GM18867 (cell line): Measurements from ENCODE around the gene MYH14.
"Not testable (repeated sequence)": the region's sequence is repeated elsewhere in the genome, so short reads cannot be mapped to it uniquely, and the experiment has no call there.

Experiments used
- ATAC-seq: cut with Tn5 transposase; IDR thresholded peaks from one replicate; pipeline ENCODE4 v1.9.1; 2021; ENCODE audit warnings: mild to moderate bottlenecking, moderate library complexity; ENCODE audit not compliant: unreplicated experiment

The MYH14 gene

GRCh38 chr19:50330365-50331078 lies 127.1 kb downstream of the MYH14 start:
- peak; percentile 32 for ATAC-seq

- no peak for ATAC-seq
Observed at GRCh38 chr19:50331221-50331993, 128.0 kb downstream of the MYH14 start.

DNA sequence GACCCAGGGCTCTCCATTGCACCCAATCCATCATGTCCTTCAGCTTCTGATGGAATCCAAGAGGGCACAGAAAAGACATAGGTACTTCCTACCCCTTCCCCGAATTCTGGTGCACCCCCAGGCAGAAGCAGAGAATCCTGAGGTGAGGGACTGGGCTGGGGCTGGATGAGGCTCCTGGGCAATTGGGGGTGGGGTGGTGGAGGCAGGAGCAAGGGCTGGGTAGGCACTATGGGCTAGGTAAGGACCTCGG lies 128.5 kb downstream of the MYH14 start:
- ATAC-seq: no peak

DNA sequence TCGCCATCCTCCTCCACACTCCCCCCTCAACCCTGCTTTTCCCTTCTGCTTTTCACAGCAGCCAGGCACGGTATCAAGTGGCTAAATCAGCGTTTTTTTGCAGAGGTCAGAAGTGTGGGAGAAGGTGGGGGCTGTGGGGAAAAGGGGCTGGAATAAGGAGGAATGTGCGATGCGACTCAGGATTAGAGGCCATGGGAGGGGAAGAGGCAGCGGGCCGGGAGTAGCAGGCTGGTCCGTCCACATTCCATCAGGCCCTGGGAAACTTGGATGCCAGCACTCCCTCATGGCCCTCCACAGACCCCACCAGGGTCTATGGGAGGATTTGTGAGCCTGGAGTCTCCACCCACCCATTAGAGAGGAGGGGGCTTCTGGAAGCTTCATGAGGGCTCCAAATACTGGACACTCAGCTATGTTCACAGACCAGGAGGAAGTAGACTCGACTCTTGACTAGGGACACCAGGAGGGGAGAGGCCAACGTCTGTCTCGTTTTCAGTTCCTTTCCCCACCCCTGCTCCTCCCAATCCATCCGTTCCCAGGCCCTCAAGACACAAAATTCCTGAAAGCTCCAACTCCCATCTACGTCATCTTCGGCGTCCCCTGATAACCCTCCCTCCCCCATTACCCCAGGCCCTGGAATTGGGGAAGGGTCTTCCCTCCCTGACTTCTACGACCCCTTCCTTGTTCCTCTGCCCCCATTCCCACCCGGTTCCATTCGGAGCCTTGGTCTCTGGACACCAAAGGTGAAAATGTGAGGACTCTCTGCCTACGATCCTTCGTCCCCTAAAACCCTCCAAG lies 129.0 kb downstream of the MYH14 start:
- no peak for ATAC-seq

DNA sequence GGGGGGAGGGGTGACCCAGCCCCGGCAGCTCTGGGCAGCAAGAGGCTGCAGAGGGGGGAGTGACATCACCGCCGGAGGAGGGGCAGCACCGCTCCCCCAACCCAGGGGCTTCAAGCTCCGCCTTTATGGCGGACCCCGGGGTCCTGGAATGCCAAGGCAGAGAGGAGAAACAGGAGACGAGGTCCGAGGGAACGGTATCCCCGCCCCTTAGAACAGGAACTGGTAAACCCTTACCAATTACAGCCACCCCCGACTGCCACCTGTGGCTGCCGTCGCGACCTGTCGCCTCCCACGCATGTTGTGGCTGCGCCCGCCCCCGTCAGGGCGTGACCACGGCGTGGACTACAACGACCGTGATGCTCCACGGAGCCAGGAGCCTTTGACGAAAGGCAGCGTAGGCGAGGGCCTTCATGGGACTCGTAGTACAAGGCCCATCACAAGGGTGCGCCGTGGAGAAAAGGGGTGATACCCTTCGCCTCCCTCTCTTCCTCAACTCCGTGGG lies 129.9 kb downstream of the MYH14 start:
- ATAC-seq: peak; percentile 44

DNA sequence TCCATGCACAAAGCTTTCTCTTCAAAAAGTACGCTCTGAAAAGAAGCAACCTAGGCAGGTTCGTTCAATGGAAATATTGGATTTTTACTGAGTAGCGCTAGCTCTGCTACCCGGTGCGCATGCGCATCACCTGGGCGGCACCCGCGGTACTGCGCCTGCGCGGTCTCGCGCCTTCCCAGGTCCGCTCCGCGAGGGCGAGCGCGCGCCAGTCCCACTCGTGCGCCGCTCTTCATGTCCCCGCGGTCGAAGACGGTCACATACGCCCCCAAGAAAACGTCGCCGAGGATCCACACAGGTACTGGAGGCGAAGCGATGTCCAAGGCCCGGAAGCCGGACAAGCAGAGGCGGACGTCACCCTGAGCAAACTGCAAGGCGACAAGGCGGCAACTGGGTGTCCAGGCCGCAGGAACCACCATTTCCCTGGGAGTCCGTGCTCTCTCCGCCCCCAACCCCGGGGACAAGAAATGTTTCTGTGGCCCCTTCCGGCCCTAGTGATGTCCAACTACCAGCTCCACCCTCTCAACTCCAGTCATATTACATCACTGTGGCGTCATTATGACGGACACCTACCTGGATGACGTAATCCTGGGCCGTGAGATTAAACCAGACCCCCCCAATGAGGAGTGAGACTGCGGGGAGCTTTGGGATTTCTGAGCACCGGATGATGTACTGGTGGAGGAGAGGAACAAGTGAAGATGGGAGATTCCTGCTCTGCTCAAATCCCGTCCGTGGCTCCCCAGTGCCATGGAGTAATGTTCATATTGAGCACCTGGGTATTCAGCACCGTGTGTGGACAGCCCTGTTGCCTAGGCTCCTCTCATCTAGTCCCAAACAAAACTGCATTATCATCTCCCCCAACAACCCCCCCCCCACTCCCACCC lies 130.6 kb downstream of the MYH14 start:
- peak; percentile 22 for ATAC-seq

- no peak for ATAC-seq
Observed at GRCh38 chr19:50334741-50335421, 131.5 kb downstream of the MYH14 start.

DNA sequence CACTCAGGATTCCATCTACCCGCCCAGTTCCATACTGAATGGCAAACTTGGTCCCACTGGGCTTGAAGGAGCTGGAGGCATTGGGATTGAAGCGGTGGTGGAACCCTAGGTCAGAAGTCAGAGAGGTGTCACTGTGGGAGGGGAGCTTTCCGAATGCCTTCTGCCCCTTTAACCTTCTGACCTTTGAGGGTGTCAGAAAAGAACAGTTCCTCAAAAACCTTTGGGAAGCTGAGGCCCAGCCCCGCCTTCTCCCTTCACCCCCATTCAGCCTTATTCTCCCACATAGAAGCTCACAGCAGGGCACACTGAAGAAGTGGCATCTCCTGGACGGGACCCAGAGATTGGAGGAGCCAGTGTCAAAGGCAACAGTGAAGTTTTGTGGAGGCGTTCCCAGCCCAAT lies 133.6 kb downstream of the MYH14 start:
- ATAC-seq: not testable (repeated sequence)

DNA sequence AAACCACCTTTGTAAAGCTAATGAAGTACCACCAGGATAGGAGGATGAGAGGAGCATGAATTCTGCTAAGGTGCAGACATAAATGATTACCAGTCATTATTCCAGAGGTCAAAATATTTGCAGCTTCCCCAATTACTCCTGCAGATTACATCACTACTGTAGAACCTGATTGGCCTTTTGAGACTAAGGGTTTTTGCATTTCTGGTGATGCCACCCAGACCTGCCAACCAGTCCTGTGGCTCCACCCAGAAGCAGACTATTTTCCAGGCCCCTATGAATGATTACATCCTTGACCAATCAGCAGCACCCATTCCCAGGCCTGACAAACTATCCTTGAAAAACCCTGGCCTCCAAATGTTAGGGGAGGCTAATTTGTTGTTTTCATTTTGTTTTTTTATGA lies 136.9 kb downstream of the MYH14 start:
- ATAC-seq: no peak

DNA sequence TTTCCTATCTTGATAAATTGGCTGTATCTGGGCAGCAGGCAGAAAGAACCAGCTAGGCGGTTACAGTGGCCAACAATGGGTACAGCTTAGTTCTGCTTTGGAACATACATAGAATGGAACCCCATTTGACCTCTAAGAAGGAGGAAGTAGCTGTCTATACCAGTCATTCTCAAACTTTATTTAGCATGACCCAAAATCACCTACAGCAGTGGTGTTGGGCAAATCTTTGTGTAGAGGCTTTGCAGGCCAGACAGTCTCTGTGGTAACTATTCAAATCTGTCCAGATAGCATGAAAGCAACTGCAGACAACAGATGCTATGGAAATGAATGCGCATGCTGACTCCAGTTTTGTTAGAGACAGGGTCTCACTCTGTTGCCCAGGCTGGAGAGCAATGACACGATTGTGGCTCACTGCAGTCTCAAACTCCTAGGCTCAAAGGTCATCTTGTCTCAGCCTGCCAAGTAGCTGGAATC lies 137.7 kb downstream of the MYH14 start:
- ATAC-seq: peak; percentile 58

DNA sequence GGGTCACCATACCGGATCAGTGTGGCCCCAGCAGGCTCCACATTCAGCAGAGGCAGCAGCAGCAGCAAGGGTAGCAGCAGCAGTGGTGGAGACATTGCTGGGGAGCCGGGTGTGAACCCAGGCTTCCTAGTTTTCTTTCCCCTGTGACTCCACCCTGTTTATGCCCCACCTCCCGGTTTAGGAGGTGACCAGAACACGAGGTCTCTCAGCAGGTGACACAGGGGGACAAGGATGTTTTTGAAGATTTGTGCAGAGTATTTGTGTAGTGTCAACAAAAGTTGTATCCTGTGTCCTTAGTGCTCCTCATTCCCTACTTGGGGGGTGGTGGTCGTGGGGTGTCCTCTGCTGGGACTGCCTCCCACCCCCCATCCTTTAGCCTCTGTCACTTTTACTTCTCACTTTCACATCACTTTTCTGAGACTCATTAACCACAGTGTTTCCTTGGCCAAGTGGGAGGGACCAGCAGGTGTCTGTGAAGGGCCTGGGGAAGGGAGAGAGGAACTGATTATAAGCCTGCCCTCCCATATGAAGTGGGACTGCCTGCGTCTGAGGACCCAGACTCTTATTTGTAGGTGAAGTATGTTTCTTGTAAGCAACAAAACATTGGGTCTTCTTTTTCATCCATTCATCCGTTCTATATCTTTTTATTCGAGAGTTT lies 141.4 kb downstream of the MYH14 start:
- peak; percentile 46 for ATAC-seq

GRCh38 chr19:50347089-50347581 lies 143.7 kb downstream of the MYH14 start:
- ATAC-seq: peak; percentile 47

- no peak for ATAC-seq
Observed at GRCh38 chr19:50349277-50350057, 146.0 kb downstream of the MYH14 start.

GRCh38 chr19:50352242-50352641 lies 148.8 kb downstream of the MYH14 start:
- no peak for ATAC-seq

GRCh38 chr19:50353487-50353880 lies 150.1 kb downstream of the MYH14 start:
- ATAC-seq: not testable (repeated sequence)

DNA sequence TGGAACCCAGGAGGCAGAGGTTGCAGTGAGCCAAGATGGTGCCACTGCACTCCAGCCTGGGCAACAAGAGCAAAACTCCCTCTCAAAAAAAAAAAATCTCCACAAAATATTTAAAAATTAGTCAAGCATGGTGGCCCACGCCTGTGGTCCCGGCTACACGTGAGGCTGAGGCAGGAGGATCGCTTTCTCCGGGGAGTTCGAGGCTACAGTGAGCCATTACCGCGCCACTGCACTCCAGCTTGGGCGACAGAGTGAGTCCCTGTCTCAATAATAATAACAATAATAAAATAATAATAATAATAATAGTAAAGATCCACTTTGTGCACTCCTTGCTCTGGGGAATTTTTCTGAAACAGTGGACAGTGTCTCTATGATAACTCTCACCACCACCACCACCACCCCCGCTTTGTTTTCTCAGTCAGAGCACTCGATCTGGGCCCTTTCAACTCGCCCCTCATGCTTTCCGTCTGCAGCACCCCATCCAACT lies 153.3 kb downstream of the MYH14 start:
- no peak for ATAC-seq

- peak; percentile 52 for ATAC-seq
Observed at GRCh38 chr19:50357178-50358100, 154.0 kb downstream of the MYH14 start.
